Tibial artery (tissue), 4 donors: ENCODE measurements around the gene RNU6-1.
A peak's percentile ranks its signal among the peaks of the same experiment; 100 is the strongest.

Source experiments
- DNase-seq, 2 donors: peaks; one replicate each; pipeline ENCODE4 v3.0.0-alpha.2; 2019
- H3K27ac ChIP-seq, 2 donors: fragments of 200-600 bp; sonication (generic) in 1 of 2; 1 replicate in 1 of 2; 2 replicates in 1 of 2; pipeline ENCODE4 v1.5.1; 2018 to 2019; ENCODE audit warnings: mild to moderate bottlenecking in 1 of 2
- H3K27me3 ChIP-seq, 2 donors: fragments of 200-600 bp; sonication (generic) in 1 of 2; one replicate each; pipeline versions ENCODE4 v1.5.1 to v1.6.0; 2016 to 2019
- H3K36me3 ChIP-seq, 3 donors: fragments of 200-600 bp; sonication (generic) in 2 of 3; one replicate each; pipeline ENCODE4 v1.5.1; 2016 to 2019; ENCODE audit warnings: mild to moderate bottlenecking in 2 of 3
- H3K4me1 ChIP-seq, 4 donors: fragments of 200-600 bp; sonication (generic) in 2 of 4; 1 replicate in 3 of 4; 2 replicates in 1 of 4; pipeline ENCODE4 v1.5.1; 2016 to 2019
- H3K4me3 ChIP-seq, 2 donors: fragments of 200-600 bp; sonication (generic) in 1 of 2; 1 replicate in 1 of 2; 2 replicates in 1 of 2; pipeline ENCODE4 v1.5.1; 2018 to 2019; ENCODE audit warnings: mild to moderate bottlenecking in 2 of 2
- H3K9me3 ChIP-seq, 3 donors: fragments of 200-600 bp; sonication (generic) in 1 of 3; one replicate each; pipeline ENCODE4 v1.5.1; 2016 to 2019
- CTCF ChIP-seq, 2 experiments: fragments of 200-600 bp in 1 of 2; fragments of 450-650 bp in 1 of 2; IDR thresholded peaks; one replicate each; pipeline ENCODE4 v1.5.1; 2017 to 2019; ENCODE audit warnings: antibody characterized with exemption in 2 of 2, mild to moderate bottlenecking in 1 of 2, moderate library complexity in 1 of 2
- intact Hi-C: fragments of 100-400 bp; cut with DNase I; formaldehyde crosslinking; loops from one replicate; pipeline ENCODE4 v1.15.0; 2023; ENCODE audit warnings: low total_unique reads

Gene RNU6-1

GRCh38 chr15:67828278-67828968 lies 11.4 kb downstream of the RNU6-1 start:
- H3K9me3 ChIP-seq: no peaks in the 10 kb centered on the region
- peaks cover 0 to 74% (median 57%) of the 10 kb centered on the region in 4 donors for H3K4me1 ChIP-seq
- no peak for TF ChIP-seq CTCF (IDR thresholded peaks at IDR 0.05)
- H3K4me3 ChIP-seq: peak overlapping the region in 1 of 2 donors; percentile 22
- intact Hi-C loops: no loop called here
- no peaks in the 10 kb centered on the region for H3K36me3 ChIP-seq
- peak in 1 of 2 donors; percentile 61 for DNase-seq
- no peak overlapping the region for H3K27ac ChIP-seq
- peaks cover 10 to 100% of the 10 kb centered on the region in 2 donors for H3K27me3 ChIP-seq

DNA sequence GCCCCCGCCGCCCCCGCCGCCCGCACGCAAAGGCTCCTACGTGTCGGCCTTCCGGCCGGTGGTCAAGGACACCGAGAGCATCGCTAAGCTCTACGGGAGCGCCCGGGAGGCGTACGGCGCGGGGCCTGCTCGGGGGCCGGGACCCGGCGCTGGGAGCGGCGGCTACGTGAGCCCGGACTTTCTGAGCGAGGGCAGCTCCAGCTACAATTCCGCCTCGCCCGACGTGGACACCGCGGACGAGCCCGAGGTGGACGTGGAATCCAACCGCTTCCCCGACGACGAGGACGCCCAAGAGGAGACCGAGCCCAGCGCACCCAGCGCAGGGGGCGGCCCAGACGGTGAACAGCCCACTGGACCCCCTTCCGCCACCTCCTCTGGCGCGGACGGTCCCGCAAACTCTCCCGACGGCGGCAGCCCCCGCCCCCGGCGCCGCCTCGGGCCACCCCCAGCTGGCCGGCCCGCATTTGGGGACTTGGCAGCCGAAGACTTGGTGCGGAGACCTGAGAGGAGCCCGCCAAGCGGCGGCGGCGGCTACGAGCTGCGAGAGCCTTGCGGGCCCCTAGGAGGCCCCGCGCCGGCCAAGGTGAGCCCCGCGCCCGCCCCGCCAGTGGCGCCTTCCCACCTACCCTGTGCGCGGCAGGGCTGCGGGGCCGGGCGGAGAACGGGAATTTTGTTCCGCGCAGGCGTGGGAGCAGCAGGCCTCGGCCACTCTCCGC lies 12.1 kb downstream of the RNU6-1 start:
- peak in 1 of 2 donors; percentile 55 for DNase-seq
- H3K27ac ChIP-seq: no peak overlapping the region
- peak overlapping the region in 1 of 2 donors; percentile 22 for H3K4me3 ChIP-seq
- no peaks in the 10 kb centered on the region for H3K9me3 ChIP-seq
- H3K27me3 ChIP-seq: peaks cover 10 to 100% of the 10 kb centered on the region in 2 donors
- H3K4me1 ChIP-seq: peaks cover 0 to 74% (median 57%) of the 10 kb centered on the region in 4 donors
- intact Hi-C loops: no loop called here
- H3K36me3 ChIP-seq: no peaks in the 10 kb centered on the region
- TF ChIP-seq CTCF (IDR thresholded peaks at IDR 0.05): no peak

DNA sequence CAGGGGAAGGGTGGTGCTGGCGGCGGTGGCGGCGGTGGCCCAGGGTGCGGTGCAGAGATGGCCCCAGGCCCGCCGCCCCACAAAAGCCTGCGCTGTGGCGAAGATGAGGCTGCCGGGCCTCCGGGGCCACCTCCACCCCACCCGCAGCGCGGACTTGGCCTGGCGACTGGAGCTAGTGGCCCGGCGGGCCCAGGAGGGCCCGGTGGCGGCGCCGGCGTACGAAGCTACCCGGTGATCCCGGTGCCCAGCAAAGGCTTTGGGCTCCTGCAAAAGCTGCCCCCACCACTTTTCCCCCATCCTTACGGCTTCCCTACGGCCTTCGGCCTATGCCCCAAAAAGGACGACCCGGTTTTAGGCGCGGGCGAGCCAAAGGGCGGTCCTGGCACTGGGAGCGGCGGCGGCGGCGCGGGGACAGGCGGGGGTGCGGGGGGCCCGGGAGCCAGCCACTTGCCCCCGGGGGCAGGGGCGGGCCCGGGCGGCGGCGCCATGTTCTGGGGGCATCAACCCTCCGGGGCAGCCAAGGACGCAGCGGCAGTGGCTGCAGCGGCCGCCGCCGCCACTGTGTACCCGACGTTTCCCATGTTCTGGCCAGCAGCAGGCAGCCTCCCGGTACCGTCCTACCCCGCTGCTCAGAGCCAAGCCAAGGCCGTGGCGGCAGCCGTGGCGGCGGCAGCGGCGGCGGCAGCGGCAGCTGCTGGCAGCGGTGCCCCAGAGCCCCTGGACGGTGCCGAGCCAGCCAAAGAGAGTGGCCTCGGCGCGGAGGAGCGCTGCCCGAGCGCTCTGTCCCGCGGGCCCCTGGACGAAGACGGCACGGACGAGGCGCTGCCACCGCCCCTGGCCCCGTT lies 12.9 kb downstream of the RNU6-1 start:
- H3K27me3 ChIP-seq: peaks cover 10 to 100% of the 10 kb centered on the region in 2 donors
- no peak overlapping the region for H3K4me3 ChIP-seq
- peak in 1 of 2 donors; percentile 50 for DNase-seq

DNA sequence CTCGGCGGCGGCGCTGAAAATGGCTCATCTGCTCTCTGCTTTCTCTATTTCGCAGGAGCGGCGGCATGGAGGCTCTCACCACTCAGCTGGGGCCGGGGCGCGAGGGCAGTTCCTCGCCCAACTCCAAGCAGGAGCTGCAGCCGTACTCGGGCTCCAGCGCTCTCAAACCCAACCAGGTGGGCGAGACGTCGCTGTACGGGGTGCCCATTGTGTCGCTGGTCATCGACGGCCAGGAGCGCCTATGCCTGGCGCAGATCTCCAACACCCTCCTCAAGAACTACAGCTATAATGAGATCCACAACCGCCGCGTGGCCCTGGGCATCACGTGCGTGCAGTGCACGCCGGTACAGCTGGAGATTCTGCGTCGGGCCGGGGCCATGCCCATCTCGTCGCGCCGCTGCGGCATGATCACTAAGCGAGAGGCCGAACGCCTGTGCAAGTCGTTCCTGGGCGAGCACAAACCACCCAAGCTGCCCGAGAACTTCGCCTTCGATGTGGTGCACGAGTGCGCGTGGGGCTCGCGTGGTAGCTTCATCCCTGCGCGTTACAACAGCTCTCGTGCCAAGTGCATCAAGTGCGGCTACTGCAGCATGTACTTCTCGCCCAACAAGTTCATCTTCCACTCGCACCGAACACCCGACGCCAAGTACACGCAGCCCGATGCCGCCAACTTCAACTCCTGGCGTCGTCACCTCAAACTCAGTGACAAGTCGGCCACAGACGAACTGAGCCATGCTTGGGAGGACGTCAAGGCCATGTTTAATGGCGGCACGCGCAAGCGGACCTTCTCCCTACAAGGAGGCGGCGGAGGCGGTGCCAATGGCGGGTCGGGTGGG lies 13.7 kb downstream of the RNU6-1 start:
- Histone ChIP-seq H3K36me3 (no peaks in the 10 kb centered on the region), H3K27me3 (peaks cover 10 to 100% of the 10 kb centered on the region in 2 donors), H3K9me3 (no peaks in the 10 kb centered on the region), H3K27ac (no peak overlapping the region), H3K4me3 (peak overlapping the region in 1 of 2 donors; percentile 22), H3K4me1 (peaks cover 0 to 77% (median 58%) of the 10 kb centered on the region in 4 donors)
- TF ChIP-seq CTCF (IDR thresholded peaks at IDR 0.05): no peak
- DNase-seq: peak in 1 of 2 donors; percentile 55
- intact Hi-C loops: no loop called here

More for the DNA sequence above, 12.9 kb downstream of the RNU6-1 start:
- peaks cover 0 to 74% (median 57%) of the 10 kb centered on the region in 4 donors for H3K4me1 ChIP-seq
- no peak for TF ChIP-seq CTCF (IDR thresholded peaks at IDR 0.05)
- intact Hi-C loops: no loop called here
- no peaks in the 10 kb centered on the region for H3K36me3 ChIP-seq
- no peak overlapping the region for H3K27ac ChIP-seq
- no peaks in the 10 kb centered on the region for H3K9me3 ChIP-seq
